HepG2 (cell line): ENCODE data around the gene PRR14.
A peak's percentile ranks its signal among the peaks of the same experiment; 100 is the strongest.

ENCODE experiments used
- EZH2 ChIP-seq: conservative IDR thresholded peaks from 2 replicates; pipeline ENCODE4 v1.6.1; 2012; ENCODE audit warnings: mild to moderate bottlenecking, low read depth, low read length, moderate library complexity
- GTF2F1 ChIP-seq: fragments of 150-350 bp; IDR thresholded peaks from 2 replicates; pipeline ENCODE4 v1.6.1; 2014; ENCODE audit warnings: low read length
- POLR2AphosphoS5 ChIP-seq: IDR thresholded peaks from 2 replicates; pipeline ENCODE4 v1.6.1; 2012; ENCODE audit warnings: low read depth, low read length
- TF ChIP-seq, protein P1 (sequence below): sonication (generic); formaldehyde crosslinking; IDR thresholded peaks from 2 replicates; pipeline ENCODE4 v1.5.0; 2020; ENCODE audit warnings: mild to moderate bottlenecking, missing genetic modification reagents, moderate library complexity

DNA sequence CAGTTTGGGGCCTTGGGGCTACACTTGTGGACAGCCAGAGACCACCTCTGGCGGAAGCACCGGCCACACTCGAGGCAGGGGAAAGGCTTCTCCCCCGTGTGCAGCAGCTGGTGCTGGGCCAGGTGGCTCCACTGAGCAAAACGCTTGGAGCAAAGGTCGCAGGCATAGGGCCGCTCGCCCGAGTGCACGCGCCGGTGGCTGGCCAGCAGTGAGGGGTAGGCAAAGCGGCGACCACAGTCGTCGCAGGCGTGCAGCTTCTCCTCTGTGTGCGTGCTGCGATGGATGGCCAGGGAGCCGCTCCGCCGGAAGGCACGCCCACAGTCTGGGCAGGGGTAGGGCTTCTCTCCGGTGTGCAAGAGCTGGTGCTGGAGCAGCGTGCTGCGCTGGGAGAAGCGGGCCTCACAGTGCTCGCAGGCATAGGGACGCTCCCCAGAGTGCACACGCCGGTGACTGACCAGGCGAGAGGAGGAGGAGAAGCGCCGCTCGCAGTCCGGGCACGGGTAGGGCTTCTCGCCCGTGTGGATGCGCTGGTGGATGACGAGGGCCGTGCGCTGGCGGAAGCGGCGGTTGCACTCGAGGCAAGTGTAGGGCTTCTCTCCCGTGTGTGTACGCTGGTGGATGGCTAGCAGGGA is 46.3 kb upstream of the PRR14 start:
- TF ChIP-seq, protein P1, sequence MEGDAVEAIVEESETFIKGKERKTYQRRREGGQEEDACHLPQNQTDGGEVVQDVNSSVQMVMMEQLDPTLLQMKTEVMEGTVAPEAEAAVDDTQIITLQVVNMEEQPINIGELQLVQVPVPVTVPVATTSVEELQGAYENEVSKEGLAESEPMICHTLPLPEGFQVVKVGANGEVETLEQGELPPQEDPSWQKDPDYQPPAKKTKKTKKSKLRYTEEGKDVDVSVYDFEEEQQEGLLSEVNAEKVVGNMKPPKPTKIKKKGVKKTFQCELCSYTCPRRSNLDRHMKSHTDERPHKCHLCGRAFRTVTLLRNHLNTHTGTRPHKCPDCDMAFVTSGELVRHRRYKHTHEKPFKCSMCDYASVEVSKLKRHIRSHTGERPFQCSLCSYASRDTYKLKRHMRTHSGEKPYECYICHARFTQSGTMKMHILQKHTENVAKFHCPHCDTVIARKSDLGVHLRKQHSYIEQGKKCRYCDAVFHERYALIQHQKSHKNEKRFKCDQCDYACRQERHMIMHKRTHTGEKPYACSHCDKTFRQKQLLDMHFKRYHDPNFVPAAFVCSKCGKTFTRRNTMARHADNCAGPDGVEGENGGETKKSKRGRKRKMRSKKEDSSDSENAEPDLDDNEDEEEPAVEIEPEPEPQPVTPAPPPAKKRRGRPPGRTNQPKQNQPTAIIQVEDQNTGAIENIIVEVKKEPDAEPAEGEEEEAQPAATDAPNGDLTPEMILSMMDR, result peak; percentile 40
- TF ChIP-seq EZH2 (no peak), POLR2AphosphoS5 (no peak), GTF2F1 (no peak)
